ENCODE data around the gene ZSWIM8. TPM values are rescaled to one million over a fixed set of nuclear protein-coding genes. Genes with fewer than 3 reads are reported as not detected.
"Not testable (repeated sequence)": the region's sequence is repeated elsewhere in the genome, so short reads cannot be mapped to it uniquely, and the experiment has no call there.

Gene ZSWIM8, protein sequence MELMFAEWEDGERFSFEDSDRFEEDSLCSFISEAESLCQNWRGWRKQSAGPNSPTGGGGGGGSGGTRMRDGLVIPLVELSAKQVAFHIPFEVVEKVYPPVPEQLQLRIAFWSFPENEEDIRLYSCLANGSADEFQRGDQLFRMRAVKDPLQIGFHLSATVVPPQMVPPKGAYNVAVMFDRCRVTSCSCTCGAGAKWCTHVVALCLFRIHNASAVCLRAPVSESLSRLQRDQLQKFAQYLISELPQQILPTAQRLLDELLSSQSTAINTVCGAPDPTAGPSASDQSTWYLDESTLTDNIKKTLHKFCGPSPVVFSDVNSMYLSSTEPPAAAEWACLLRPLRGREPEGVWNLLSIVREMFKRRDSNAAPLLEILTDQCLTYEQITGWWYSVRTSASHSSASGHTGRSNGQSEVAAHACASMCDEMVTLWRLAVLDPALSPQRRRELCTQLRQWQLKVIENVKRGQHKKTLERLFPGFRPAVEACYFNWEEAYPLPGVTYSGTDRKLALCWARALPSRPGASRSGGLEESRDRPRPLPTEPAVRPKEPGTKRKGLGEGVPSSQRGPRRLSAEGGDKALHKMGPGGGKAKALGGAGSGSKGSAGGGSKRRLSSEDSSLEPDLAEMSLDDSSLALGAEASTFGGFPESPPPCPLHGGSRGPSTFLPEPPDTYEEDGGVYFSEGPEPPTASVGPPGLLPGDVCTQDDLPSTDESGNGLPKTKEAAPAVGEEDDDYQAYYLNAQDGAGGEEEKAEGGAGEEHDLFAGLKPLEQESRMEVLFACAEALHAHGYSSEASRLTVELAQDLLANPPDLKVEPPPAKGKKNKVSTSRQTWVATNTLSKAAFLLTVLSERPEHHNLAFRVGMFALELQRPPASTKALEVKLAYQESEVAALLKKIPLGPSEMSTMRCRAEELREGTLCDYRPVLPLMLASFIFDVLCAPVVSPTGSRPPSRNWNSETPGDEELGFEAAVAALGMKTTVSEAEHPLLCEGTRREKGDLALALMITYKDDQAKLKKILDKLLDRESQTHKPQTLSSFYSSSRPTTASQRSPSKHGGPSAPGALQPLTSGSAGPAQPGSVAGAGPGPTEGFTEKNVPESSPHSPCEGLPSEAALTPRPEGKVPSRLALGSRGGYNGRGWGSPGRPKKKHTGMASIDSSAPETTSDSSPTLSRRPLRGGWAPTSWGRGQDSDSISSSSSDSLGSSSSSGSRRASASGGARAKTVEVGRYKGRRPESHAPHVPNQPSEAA (N-terminal part only)
- 54.2 and 56.3 TPM in 2 replicates for total RNA-seq

DNA sequence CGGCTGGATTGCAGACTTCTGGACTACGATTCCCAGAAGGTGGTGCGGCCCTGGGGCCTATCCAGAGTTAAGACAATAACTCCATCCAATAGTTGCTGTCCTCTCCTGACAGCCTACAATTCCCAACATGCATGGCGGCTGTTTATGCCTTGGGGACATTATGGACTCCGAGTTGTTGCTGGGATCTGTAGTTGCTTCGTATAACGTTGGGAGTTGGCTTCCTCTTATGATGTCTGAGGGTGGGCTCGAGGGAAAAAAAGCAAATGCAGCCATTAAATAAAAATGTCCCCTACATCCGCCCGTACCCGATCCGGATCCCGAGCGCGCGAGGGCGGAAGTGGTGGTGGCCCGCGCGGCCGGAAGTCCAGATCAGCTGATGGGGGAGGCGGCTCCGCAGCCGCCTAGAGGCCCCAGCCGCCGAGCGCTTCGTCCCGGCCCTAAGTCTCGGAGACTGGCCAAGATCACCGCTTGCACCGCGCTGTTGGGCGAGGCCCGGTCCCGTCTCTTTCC lies at the start of gene ZSWIM8:
TSS of gene ZSWIM8 (plus strand) at position 396 of the 510 bp plus-strand sequence. CDS start 273 bp downstream, outside the sequence.
- Mint-ChIP-seq H3K4me1 (ENCODE audit: low read depth) (peaks cover 48% of the 10 kb centered on the region), H3K4me3 (peak within 1 kb of the TSS; percentile 99), H3K27me3 (ENCODE audit: insufficient read depth) (no peaks in the 10 kb centered on the region), H3K36me3 (ENCODE audit: low read depth) (peaks cover 21% of the 10 kb centered on the region), H3K9me3 (no peaks in the 10 kb centered on the region), H3K27ac (peak within 1 kb of the TSS; percentile 87)
- intact Hi-C loops (cut with micrococcal nuclease) = loop anchor here (1.0 to 10.0 kb wide), 9 partner anchors 13 to 1425 kb away; partner anchors contain the start of genes DNAJC9, NDST2, SEC24C and VDAC2
- DNase-seq (ENCODE audit: low spot score) = peak; percentile 79

DNA sequence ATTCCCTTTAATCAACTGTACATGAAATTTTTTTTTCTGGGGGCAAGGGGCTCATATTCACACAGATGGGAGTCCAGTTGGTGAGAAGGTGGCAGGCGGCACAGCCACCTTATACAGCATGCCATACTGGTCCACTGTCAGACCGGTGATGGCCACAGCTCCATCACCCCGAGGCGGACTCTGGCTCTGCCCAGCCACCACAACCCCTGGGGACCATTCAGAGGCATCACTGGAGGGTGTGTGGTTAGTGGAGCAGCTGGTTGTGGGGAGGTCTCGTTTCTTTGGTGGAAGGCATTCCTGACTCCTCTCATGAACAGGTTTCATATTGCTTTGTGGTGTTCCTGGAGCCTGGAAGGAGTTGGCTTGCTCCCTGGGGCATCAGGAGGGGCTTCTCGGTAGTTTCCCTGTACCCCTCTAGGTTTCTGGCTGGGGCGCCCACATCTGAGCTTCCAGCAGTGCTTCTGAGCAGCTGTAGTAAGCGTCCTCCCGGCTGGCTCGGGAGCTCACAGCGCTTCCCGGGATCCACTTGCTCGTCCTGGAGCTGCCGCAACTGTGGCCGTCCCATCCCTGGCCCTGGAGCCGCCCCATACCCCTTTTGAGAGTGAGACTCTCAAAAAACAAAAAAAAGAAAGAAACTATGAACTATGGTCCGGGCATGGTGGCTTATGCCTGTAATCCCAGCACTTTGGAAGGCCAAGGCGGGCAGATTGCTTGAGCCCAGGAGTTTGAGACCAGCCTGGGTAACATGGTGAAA lies 44.7 kb upstream of the ZSWIM8 start:
- H3K4me3 Mint-ChIP-seq; DNase-seq (ENCODE audit: low spot score); H3K9me3 Mint-ChIP-seq; H3K27ac Mint-ChIP-seq; H3K27me3 Mint-ChIP-seq (ENCODE audit: insufficient read depth): not testable (repeated sequence)
- intact Hi-C loops (cut with micrococcal nuclease) = loop anchor here (5.0 to 10.0 kb wide), 4 partner anchors 134 to 1386 kb away; partner anchors contain the start of genes CAMK2G, DNAJB12, MRPS16 and P4HA1
- peaks cover 18% of the 10 kb centered on the region for H3K4me1 Mint-ChIP-seq (ENCODE audit: low read depth)
- H3K36me3 Mint-ChIP-seq (ENCODE audit: low read depth) = peaks cover 14% of the 10 kb centered on the region

DNA sequence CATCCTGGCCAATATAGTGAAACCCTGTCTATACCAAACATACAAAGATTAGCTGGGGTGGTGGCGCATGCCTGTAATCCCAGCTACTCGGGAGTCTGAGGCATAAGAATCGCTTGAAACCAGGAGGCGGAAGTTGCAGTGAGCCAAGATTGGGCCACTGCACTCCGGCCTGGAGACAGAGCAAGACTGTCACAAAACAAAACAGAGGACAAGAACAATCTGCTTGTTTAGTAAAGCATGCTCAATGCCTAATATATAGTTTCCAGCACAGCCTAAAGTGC lies 43.0 kb upstream of the ZSWIM8 start:
- Mint-ChIP-seq H3K36me3 (ENCODE audit: low read depth) (peaks cover 17% of the 10 kb centered on the region), H3K27ac (peak overlapping the region; percentile 98), H3K4me3 (peak overlapping the region; percentile 97), H3K27me3 (ENCODE audit: insufficient read depth) (no peaks in the 10 kb centered on the region), H3K4me1 (ENCODE audit: low read depth) (peaks cover 29% of the 10 kb centered on the region), H3K9me3 (no peaks in the 10 kb centered on the region)
- no peak for DNase-seq (ENCODE audit: low spot score)
- intact Hi-C loops (cut with micrococcal nuclease) = loop anchor here (5.0 to 10.0 kb wide), 4 partner anchors 132 to 1388 kb away; partner anchors contain the start of genes CAMK2G, DNAJB12, MRPS16 and P4HA1

DNA sequence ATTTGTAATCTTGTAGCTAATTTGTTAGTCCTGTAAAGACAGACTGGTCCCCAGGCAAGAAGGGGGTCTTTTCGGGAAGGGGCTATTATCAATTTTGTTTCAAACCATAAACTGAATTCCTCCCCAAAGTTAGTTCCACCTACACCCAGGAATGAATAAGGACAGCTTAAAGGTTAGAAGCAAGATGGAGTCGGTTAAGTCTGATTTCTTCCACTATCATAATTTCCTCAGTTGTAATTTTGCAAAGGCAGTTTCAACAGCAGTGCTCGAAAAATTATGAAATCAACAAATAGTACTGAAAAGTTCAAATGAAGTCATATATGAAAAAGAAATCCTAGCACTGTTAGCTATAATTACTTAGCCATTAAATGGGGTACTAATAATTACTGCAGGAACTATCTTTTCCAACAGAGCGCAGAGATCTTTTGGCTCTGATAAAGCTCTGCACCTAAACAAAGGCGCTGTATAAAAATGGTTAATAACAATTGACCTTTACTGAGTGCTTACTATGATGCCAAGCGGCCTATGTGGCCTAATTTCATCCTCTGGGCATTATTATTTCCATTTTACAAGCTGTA lies 42.0 kb upstream of the ZSWIM8 start:
- DNase-seq (ENCODE audit: low spot score) = no peak
- intact Hi-C loops (cut with micrococcal nuclease) = loop anchor here (5.0 to 10.0 kb wide), 4 partner anchors 131 to 1389 kb away; partner anchors contain the start of genes CAMK2G, DNAJB12, MRPS16 and P4HA1
- peak overlapping the region; percentile 97 for H3K4me3 Mint-ChIP-seq
- H3K27me3 Mint-ChIP-seq (ENCODE audit: insufficient read depth) = no peaks in the 10 kb centered on the region
- H3K36me3 Mint-ChIP-seq (ENCODE audit: low read depth) = peaks cover 17% of the 10 kb centered on the region
- no peaks in the 10 kb centered on the region for H3K9me3 Mint-ChIP-seq
- H3K4me1 Mint-ChIP-seq (ENCODE audit: low read depth) = peaks cover 29% of the 10 kb centered on the region
- H3K27ac Mint-ChIP-seq = peak overlapping the region; percentile 98

DNA sequence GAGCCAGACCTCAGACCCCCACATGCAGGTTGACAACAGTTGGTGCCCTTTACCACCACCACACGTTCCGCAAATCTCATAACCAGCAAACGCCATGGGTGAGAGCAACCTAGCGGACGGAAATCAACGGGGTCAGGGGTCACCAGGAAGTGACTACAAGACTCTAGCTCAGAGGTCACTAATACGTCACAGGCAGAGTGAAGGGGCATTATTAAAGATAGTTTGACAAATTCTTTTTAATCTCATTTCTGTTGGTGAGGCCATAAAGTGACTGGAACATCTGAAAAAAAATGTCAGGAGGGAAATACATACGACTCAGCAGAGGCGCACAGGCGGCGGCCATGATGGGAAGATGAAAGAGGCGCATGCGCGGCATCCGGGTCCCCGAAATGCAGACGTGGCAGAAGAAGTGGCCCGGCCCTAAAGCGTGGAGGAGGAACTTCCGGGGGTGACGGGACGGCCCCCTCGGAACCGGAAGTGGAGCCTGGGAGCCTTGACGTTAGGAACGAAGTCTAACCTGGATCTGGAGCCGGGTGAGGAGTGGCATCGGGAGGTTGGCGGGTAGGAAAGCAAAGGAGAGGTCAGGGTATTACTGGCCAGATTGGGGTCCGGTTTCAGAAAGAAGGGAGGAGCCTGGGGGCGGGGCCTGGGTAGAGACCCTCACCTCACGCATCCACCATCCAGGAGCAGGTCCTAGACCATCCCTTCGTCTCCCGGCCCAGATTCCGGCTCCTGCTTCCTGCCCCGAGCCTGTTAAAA lies 41.3 kb upstream of the ZSWIM8 start, which contains the start of gene SEC24C:
TSS of gene SEC24C (plus strand) at position 468 of the 759 bp plus-strand sequence. CDS start 2,461 bp downstream, outside the sequence.
- Mint-ChIP-seq H3K27ac (peak within 1 kb of the TSS; percentile 98), H3K4me1 (ENCODE audit: low read depth) (peaks cover 32% of the 10 kb centered on the region), H3K36me3 (ENCODE audit: low read depth) (peaks cover 19% of the 10 kb centered on the region), H3K9me3 (no peaks in the 10 kb centered on the region), H3K27me3 (ENCODE audit: insufficient read depth) (no peaks in the 10 kb centered on the region), H3K4me3 (peak within 1 kb of the TSS; percentile 97)
- intact Hi-C loops (cut with micrococcal nuclease) = loop anchor here (1.0 to 10.0 kb wide), 12 partner anchors 14 to 1389 kb away; partner anchors contain the start of genes ADK, CAMK2G, DNAJB12 and MRPS16
- peak; percentile 93 for DNase-seq (ENCODE audit: low spot score)

DNA sequence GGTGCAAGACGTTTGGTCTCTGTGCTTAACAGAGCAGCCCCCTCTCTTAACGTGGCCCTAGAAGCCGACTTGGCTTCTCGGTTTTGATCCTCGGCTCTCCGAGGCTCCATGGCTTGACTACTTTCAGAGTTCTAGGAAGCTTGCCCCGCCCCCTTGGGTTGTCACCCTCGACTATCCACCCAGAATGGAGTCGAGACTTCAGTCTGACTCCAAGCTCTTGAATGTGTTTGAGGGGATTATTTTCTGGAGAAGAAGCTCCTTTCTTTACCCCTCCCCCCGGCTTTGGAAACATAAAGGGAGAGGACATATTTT lies 40.8 kb upstream of the ZSWIM8 start:
- Mint-ChIP-seq H3K4me1 (ENCODE audit: low read depth) (peaks cover 38% of the 10 kb centered on the region), H3K4me3 (peak overlapping the region; percentile 97), H3K27me3 (ENCODE audit: insufficient read depth) (no peaks in the 10 kb centered on the region), H3K9me3 (no peaks in the 10 kb centered on the region), H3K36me3 (ENCODE audit: low read depth) (peaks cover 21% of the 10 kb centered on the region), H3K27ac (peak overlapping the region; percentile 98)
- peak; percentile 51 for DNase-seq (ENCODE audit: low spot score)
- intact Hi-C loops (cut with micrococcal nuclease) = loop anchor here (1.0 to 10.0 kb wide), 12 partner anchors 14 to 1390 kb away; partner anchors contain the start of genes ADK, CAMK2G, DNAJB12 and MRPS16

DNA sequence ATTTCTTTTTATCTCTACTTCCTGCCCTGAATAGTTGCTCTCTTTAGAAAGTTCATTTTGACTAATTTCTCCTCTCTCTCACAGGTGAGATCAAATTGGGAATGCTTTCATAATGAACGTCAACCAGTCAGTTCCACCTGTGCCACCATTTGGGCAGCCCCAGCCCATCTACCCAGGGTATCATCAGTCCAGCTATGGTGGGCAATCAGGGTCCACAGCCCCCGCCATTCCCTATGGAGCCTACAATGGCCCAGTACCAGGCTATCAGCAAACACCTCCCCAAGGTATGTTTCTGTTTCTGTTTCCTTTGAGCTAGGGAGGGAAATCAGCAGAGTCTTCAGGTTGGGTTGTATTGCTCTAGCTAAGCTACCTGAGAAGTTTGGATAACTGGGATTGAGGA lies 38.7 kb upstream of the ZSWIM8 start:
- Mint-ChIP-seq H3K36me3 (ENCODE audit: low read depth) (peaks cover 34% of the 10 kb centered on the region), H3K4me1 (ENCODE audit: low read depth) (peaks cover 53% of the 10 kb centered on the region), H3K9me3 (no peaks in the 10 kb centered on the region), H3K4me3 (peak overlapping the region; percentile 63), H3K27ac (peak overlapping the region; percentile 67), H3K27me3 (ENCODE audit: insufficient read depth) (no peaks in the 10 kb centered on the region)
- no peak for DNase-seq (ENCODE audit: low spot score)
- intact Hi-C loops (cut with micrococcal nuclease) = loop anchor here (10.0 kb wide), 2 partner anchors 128 to 1392 kb away; partner anchors contain the start of genes CAMK2G and DNAJB12

DNA sequence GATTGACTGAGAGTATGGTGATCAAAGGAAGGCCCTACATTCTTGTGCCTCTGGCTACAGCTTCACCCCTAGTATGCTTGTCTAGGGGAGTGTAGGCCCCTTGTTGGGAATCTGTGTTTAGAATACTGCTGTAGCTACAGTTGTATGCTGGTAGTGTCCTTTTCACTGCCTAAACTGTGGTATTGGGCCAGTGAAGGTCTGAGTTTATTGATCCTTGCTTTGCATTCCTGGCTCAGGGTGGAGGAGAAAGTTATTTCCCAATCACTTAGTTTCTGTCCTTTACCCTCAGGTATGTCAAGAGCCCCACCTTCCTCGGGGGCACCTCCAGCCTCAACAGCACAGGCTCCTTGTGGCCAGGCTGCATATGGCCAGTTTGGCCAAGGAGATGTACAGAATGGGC lies 34.6 kb upstream of the ZSWIM8 start:
- Mint-ChIP-seq H3K9me3 (no peaks in the 10 kb centered on the region), H3K36me3 (ENCODE audit: low read depth) (peaks cover 41% of the 10 kb centered on the region), H3K4me1 (ENCODE audit: low read depth) (peaks cover 45% of the 10 kb centered on the region), H3K27me3 (ENCODE audit: insufficient read depth) (no peaks in the 10 kb centered on the region), H3K4me3 (no peak overlapping the region), H3K27ac (no peak overlapping the region)
- no peak for DNase-seq (ENCODE audit: low spot score)
- intact Hi-C loops (cut with micrococcal nuclease) = no loop called here

DNA sequence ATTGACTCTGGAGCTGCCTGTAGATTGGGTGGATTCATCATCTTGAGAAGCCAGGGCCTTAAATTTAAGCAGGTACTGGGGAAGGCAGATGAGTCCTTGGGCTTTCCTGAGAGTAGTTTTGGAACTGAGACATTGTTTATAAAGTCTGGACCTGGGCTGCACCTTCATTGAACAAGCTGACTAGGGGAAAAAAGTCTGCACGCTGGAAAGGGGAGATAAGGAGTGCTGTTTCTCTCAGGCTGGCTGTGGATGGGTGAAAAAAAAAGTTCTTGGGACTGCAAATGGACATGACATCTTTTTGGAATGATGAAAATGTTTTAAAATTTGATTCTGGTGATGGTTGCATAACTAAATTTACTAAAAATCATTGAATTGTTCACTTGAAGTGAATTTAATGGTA lies 29.2 kb upstream of the ZSWIM8 start:
- DNase-seq (ENCODE audit: low spot score) = no peak
- Mint-ChIP-seq H3K27me3 (ENCODE audit: insufficient read depth) (no peaks in the 10 kb centered on the region), H3K4me1 (ENCODE audit: low read depth) (peaks cover 42% of the 10 kb centered on the region), H3K27ac (no peak overlapping the region), H3K9me3 (no peaks in the 10 kb centered on the region), H3K4me3 (no peak overlapping the region), H3K36me3 (ENCODE audit: low read depth) (peaks cover 43% of the 10 kb centered on the region)
- intact Hi-C loops (cut with micrococcal nuclease) = no loop called here

DNA sequence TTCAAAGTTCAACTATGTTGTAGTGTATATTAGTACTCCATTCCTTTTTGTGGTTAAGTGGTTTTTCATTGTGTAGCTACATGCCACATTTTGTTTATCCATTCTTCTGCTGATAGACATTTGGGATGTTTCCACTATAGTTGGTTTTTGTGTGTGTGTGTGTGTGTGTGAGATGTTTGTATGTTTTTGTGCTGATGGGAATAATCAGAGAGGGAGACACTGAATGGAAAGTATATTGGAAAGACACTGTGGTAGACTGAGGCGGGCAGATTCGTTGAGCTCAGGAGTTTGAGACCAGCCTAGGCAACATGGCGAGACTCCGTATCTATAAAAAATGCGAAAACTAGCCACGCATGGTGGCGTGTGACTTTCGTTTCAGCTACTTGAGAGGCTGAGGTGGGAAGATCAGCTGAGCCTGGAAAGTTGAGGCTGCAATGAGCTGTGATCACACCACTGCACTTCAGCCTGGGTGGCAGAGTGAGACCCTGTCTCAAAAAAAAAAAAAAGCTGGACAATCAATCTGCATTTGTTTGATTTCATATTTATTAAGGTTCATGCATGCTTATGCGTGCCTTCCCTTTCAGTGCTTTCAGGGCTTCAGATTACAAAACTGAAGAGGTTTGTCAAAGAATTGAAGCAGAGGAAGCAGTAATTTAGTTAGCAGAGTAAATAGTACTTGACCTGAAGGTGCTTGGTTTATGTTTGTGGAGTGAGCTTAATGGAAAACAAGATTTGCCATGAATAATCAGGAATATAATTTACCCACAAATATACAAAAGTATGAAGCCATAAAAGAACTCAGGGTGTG lies 26.5 kb upstream of the ZSWIM8 start:
- Mint-ChIP-seq H3K4me1 (ENCODE audit: low read depth) (peaks cover 49% of the 10 kb centered on the region), H3K9me3 (no peaks in the 10 kb centered on the region), H3K4me3 (peak overlapping the region; percentile 24), H3K27ac (peak overlapping the region; percentile 79), H3K27me3 (ENCODE audit: insufficient read depth) (no peaks in the 10 kb centered on the region), H3K36me3 (ENCODE audit: low read depth) (peaks cover 44% of the 10 kb centered on the region)
- DNase-seq (ENCODE audit: low spot score) = no peak
- intact Hi-C loops (cut with micrococcal nuclease) = loop anchor here (2.0 kb wide), 1 partner anchor 14 kb away; the partner anchor contains the start of gene SEC24C
